K562 (cell line): ENCODE results near the gene DCST1. TPM values are rescaled to one million over a fixed set of nuclear protein-coding genes. Genes with fewer than 3 reads are reported as not detected.
A peak's percentile ranks its signal among the peaks of the same experiment; 100 is the strongest.

ENCODE experiments used
- ARID3B ChIP-seq: fragments of 250-450 bp; sonication (Bioruptor Pico); IDR thresholded peaks from 2 replicates; pipeline ENCODE4 v1.4.0; 2020; ENCODE audit warnings: borderline replicate concordance
- CREB3 ChIP-seq: fragments of 450-650 bp; conservative IDR thresholded peaks from 2 replicates; pipeline ENCODE4 v1.6.1; 2016; ENCODE audit warnings: missing genetic modification characterization, low read depth, mild to moderate bottlenecking, missing compliant biosample characterization, moderate library complexity
- HOXB6 ChIP-seq: fragments of 250-450 bp; sonication (Bioruptor Pico); IDR thresholded peaks from 2 replicates; pipeline ENCODE4 v1.5.1; 2022; ENCODE audit warnings: mild to moderate bottlenecking, borderline replicate concordance
- MYC ChIP-seq, 2 experiments: fragments of 250-450 bp in 1 of 2; sonication (Bioruptor Pico) in 1 of 2; IDR thresholded peaks; 2 replicates each; pipeline versions ENCODE4 v1.5.1 to v1.6.1; 2012 to 2021; ENCODE audit warnings: low read depth in 2 of 2, borderline replicate concordance in 1 of 2, improper control_type of control experiment in 1 of 2, low read length in 1 of 2, mild to moderate bottlenecking in 1 of 2, moderate library complexity in 1 of 2
- PHB ChIP-seq: fragments of 250-450 bp; sonication (Bioruptor Pico); IDR thresholded peaks from 2 replicates; pipeline ENCODE4 v1.5.0; 2021
- POLR2AphosphoS2 ChIP-seq: IDR thresholded peaks from 2 replicates; pipeline ENCODE4 v1.6.1; 2012; ENCODE audit warnings: low read length, improper control_type of control experiment
- RHOXF2B ChIP-seq: fragments of 250-450 bp; sonication (Bioruptor Pico); conservative IDR thresholded peaks from 2 replicates; pipeline ENCODE4 v1.5.1; 2021
- SMARCC2 ChIP-seq: fragments of 450-650 bp; IDR thresholded peaks from 2 replicates; pipeline ENCODE4 v1.6.1; 2017; ENCODE audit warnings: antibody characterized with exemption, moderate library complexity, mild to moderate bottlenecking, low read depth
- SRSF1 ChIP-seq: fragments of 200-400 bp; formaldehyde crosslinking; IDR thresholded peaks from 2 replicates; pipeline ENCODE4 v1.6.1; 2017; ENCODE audit warnings: mild to moderate bottlenecking, low read depth, low read length, moderate library complexity
- ZNF589 ChIP-seq: fragments of 200-800 bp; sonication (Bioruptor generic); IDR thresholded peaks from 2 replicates; pipeline ENCODE4 v1.6.1; 2016; ENCODE audit warnings: low read depth, missing genetic modification characterization, missing compliant biosample characterization
- polyA plus RNA-seq, 8 experiments: library from polyadenylated mRNA; depleted of rRNA in 4 of 8; stranded (reverse) in 5 of 8; unstranded in 3 of 8; fragments of >200 nt; fragmentation: Nextera tagmentation in 2 of 8; fragmentation: Illumina TruSeq in 1 of 8; extraction: Ambion mirVana in 2 of 8; extraction: Trizol in 1 of 8; gene quantifications; 2 replicates each; pipeline versions ENCODE4 v1.2.1 to v1.2.3, GENCODE V29; 2011 to 2014; ENCODE audit warnings: inconsistent platforms in 1 of 8, missing spikeins in 1 of 8
- total RNA-seq, 7 experiments: library from RNA; depleted of rRNA in 6 of 7; stranded (reverse); fragments of >200 nt in 6 of 7; fragmentation: Illumina TruSeq in 2 of 7; extraction: Trizol in 2 of 7; gene quantifications; 2 replicates each; pipeline versions ENCODE4 v1.2.1 to v1.2.3, GENCODE V29; 2011 to 2021; ENCODE audit warnings: low replicate concordance in 1 of 7
- TF ChIP-seq, protein P1 (sequence below): fragments of 250-450 bp; sonication (Bioruptor Pico); IDR thresholded peaks from 2 replicates; pipeline ENCODE4 v1.5.0; 2021; ENCODE audit warnings: mild to moderate bottlenecking, borderline replicate concordance
- TF ChIP-seq, protein P2 (sequence below): sonication (generic); formaldehyde crosslinking; IDR thresholded peaks from 2 replicates; pipeline ENCODE4 v1.8.1; 2023; ENCODE audit warnings: mild to moderate bottlenecking, missing genetic modification reagents
- TF ChIP-seq, protein P3 (sequence below): fragments of 450-650 bp; IDR thresholded peaks from 2 replicates; pipeline ENCODE4 v1.6.1; 2016
- TF ChIP-seq, protein P4 (sequence below): fragments of 150-350 bp; IDR thresholded peaks from 2 replicates; pipeline ENCODE4 v1.6.1; 2014; ENCODE audit warnings: low read depth, mild to moderate bottlenecking, low read length, borderline replicate concordance

Gene DCST1
- total and polyA plus RNA-seq, 9 of the 15 experiments (the other 6 are each of a cell fraction or from before 2014, with no cell fraction given): not detected

GRCh38 chr1:155078469-155079209 lies 45.0 kb downstream of the DCST1 start, which contains the start of gene EFNA3 (continued):
- TF ChIP-seq ZNF589 (CRISPR knock-in tag): 0 out of 2 replicates have a peak, but pooled peaks have one; percentile 67
- no peak for TF ChIP-seq PHB (CRISPR knock-in tag)
- TF ChIP-seq RHOXF2B (CRISPR knock-in tag): no peak
- no peak for TF ChIP-seq POLR2AphosphoS2
- TF ChIP-seq, protein P1, sequence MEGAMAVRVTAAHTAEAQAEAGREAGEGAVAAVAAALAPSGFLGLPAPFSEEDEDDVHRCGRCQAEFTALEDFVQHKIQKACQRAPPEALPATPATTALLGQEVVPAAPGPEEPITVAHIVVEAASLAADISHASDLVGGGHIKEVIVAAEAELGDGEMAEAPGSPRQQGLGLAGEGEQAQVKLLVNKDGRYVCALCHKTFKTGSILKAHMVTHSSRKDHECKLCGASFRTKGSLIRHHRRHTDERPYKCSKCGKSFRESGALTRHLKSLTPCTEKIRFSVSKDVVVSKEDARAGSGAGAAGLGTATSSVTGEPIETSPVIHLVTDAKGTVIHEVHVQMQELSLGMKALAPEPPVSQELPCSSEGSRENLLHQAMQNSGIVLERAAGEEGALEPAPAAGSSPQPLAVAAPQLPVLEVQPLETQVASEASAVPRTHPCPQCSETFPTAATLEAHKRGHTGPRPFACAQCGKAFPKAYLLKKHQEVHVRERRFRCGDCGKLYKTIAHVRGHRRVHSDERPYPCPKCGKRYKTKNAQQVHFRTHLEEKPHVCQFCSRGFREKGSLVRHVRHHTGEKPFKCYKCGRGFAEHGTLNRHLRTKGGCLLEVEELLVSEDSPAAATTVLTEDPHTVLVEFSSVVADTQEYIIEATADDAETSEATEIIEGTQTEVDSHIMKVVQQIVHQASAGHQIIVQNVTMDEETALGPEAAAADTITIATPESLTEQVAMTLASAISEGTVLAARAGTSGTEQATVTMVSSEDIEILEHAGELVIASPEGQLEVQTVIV (CRISPR knock-in tag): no peak
- no peak for TF ChIP-seq ARID3B (CRISPR knock-in tag)
- TF ChIP-seq SMARCC2: no peak
- TF ChIP-seq CREB3 (tag): no peak
- TF ChIP-seq, protein P2, sequence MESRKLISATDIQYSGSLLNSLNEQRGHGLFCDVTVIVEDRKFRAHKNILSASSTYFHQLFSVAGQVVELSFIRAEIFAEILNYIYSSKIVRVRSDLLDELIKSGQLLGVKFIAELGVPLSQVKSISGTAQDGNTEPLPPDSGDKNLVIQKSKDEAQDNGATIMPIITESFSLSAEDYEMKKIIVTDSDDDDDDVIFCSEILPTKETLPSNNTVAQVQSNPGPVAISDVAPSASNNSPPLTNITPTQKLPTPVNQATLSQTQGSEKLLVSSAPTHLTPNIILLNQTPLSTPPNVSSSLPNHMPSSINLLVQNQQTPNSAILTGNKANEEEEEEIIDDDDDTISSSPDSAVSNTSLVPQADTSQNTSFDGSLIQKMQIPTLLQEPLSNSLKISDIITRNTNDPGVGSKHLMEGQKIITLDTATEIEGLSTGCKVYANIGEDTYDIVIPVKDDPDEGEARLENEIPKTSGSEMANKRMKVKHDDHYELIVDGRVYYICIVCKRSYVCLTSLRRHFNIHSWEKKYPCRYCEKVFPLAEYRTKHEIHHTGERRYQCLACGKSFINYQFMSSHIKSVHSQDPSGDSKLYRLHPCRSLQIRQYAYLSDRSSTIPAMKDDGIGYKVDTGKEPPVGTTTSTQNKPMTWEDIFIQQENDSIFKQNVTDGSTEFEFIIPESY (CRISPR knock-in tag): no peak
- no peak for TF ChIP-seq HOXB6 (CRISPR knock-in tag)
- TF ChIP-seq, protein P3, sequence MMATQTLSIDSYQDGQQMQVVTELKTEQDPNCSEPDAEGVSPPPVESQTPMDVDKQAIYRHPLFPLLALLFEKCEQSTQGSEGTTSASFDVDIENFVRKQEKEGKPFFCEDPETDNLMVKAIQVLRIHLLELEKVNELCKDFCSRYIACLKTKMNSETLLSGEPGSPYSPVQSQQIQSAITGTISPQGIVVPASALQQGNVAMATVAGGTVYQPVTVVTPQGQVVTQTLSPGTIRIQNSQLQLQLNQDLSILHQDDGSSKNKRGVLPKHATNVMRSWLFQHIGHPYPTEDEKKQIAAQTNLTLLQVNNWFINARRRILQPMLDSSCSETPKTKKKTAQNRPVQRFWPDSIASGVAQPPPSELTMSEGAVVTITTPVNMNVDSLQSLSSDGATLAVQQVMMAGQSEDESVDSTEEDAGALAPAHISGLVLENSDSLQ: no peak
- peak; percentile 33; the same call in 1 of the 2 replicates for TF ChIP-seq MYC (IDR thresholded peaks at IDR 0.05; ENCODE audit: low read depth, low read length)
- no peak for TF ChIP-seq MYC (CRISPR knock-in tag; IDR thresholded peaks at IDR 0.05; ENCODE audit: borderline replicate concordance, low read depth)
- TF ChIP-seq, protein P4, sequence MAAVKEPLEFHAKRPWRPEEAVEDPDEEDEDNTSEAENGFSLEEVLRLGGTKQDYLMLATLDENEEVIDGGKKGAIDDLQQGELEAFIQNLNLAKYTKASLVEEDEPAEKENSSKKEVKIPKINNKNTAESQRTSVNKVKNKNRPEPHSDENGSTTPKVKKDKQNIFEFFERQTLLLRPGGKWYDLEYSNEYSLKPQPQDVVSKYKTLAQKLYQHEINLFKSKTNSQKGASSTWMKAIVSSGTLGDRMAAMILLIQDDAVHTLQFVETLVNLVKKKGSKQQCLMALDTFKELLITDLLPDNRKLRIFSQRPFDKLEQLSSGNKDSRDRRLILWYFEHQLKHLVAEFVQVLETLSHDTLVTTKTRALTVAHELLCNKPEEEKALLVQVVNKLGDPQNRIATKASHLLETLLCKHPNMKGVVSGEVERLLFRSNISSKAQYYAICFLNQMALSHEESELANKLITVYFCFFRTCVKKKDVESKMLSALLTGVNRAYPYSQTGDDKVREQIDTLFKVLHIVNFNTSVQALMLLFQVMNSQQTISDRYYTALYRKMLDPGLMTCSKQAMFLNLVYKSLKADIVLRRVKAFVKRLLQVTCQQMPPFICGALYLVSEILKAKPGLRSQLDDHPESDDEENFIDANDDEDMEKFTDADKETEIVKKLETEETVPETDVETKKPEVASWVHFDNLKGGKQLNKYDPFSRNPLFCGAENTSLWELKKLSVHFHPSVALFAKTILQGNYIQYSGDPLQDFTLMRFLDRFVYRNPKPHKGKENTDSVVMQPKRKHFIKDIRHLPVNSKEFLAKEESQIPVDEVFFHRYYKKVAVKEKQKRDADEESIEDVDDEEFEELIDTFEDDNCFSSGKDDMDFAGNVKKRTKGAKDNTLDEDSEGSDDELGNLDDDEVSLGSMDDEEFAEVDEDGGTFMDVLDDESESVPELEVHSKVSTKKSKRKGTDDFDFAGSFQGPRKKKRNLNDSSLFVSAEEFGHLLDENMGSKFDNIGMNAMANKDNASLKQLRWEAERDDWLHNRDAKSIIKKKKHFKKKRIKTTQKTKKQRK: no peak
- TF ChIP-seq SRSF1: no peak
